Measurements from ENCODE around the gene SCRN1.

GRCh38 chr7:29896685-29897411 lies 92.8 kb downstream of the SCRN1 start:
- TF ChIP-seq CTCF (IDR thresholded peaks at IDR 0.05; ENCODE audit: low read length) (no peak), EZH2 (optimal IDR thresholded peaks at IDR 0.05; ENCODE audit: low read depth, low read length) (no peak), EZH2phosphoT487 (IDR thresholded peaks at IDR 0.05; ENCODE audit: low read length) (no peak)
